Frontal cortex (tissue), 4 donors: ENCODE data around the gene FGF14. TPM values are rescaled to one million over a fixed set of nuclear protein-coding genes. Genes with fewer than 3 reads are reported as not detected.

Experiments
- DNase-seq, 2 donors: peaks; one replicate each; pipeline ENCODE4 v3.0.0; 2012; ENCODE audit warnings: low spot score in 2 of 2
- FAIRE-seq: peaks from 2 replicates; lab custom pipeline; 2012; peaks lifted over from hg19 to GRCh38; lab: Jason Lieb, UNC
- total RNA-seq: library from RNA; depleted of rRNA; stranded (reverse); fragments of >200 nt; gene quantifications from one replicate; pipeline ENCODE4 v1.2.3, GENCODE V29; 2014
- donor health status: control.
- donor health status: control.
- donor health status: control.

FGF14 gene
- 85.2 TPM for total RNA-seq

- FAIRE-seq = no peak
- no peak for DNase-seq
Measured at GRCh38 chr13:102401766-102402165, at the start of gene FGF14. FGF14 (minus strand) TSS chr13:102402048.

GRCh38 chr13:102443249-102443648, 41.4 kb upstream of the FGF14 start:
- FAIRE-seq (no peak), DNase-seq (no peak)

GRCh38 chr13:102441085-102441484, 39.2 kb upstream of the FGF14 start:
- no peak for FAIRE-seq
- no peak for DNase-seq

- FAIRE-seq = no peak
- no peak for DNase-seq
Measured at GRCh38 chr13:102440259-102440936, 38.5 kb upstream of the FGF14 start.

- DNase-seq = no peak
- no peak for FAIRE-seq
Measured at GRCh38 chr13:102422690-102423089, 20.8 kb upstream of the FGF14 start.

GRCh38 chr13:102405499-102406100, 3.8 kb upstream of the FGF14 start:
- DNase-seq (no peak), FAIRE-seq (no peak)

- peak in 1 of 2 donors; percentile 65 for DNase-seq
- no peak for FAIRE-seq
Measured at GRCh38 chr13:102402290-102402689, 442 bp upstream of the FGF14 start.

- FAIRE-seq = no peak
- no peak for DNase-seq
Measured at GRCh38 chr13:102401265-102401664, 583 bp downstream of the FGF14 start.

GRCh38 chr13:102400675-102401145, 1.1 kb downstream of the FGF14 start:
- DNase-seq (peak in 1 of 2 donors; percentile 48), FAIRE-seq (no peak)

GRCh38 chr13:102399791-102400674, 1.8 kb downstream of the FGF14 start:
- FAIRE-seq (no peak), DNase-seq (no peak)

- FAIRE-seq = no peak
- no peak for DNase-seq
Measured at GRCh38 chr13:102395939-102396338, 5.9 kb downstream of the FGF14 start.

- FAIRE-seq (no peak), DNase-seq (no peak)
Measured at GRCh38 chr13:102395174-102395573, 6.7 kb downstream of the FGF14 start.

GRCh38 chr13:102394158-102395053, 7.4 kb downstream of the FGF14 start:
- DNase-seq (peak; percentile 89 to 93), FAIRE-seq (no peak)

- no peak for DNase-seq
- FAIRE-seq = no peak
Measured at GRCh38 chr13:102392481-102393209, 9.2 kb downstream of the FGF14 start.

- DNase-seq = no peak
- FAIRE-seq = no peak
Measured at GRCh38 chr13:102386461-102386860, 15.4 kb downstream of the FGF14 start.

- FAIRE-seq (no peak), DNase-seq (no peak)
Measured at GRCh38 chr13:102380012-102380411, 21.8 kb downstream of the FGF14 start.

- DNase-seq = no peak
- FAIRE-seq = no peak
Measured at GRCh38 chr13:102376318-102376717, 25.5 kb downstream of the FGF14 start.

- DNase-seq (no peak), FAIRE-seq (no peak)
Measured at GRCh38 chr13:102374726-102375125, 27.1 kb downstream of the FGF14 start.

- DNase-seq (no peak), FAIRE-seq (no peak)
Measured at GRCh38 chr13:102374233-102374632, 27.6 kb downstream of the FGF14 start.
